Globus pallidus (tissue), 1 donor: ENCODE measurements around the gene EXT2.

Experiments used
- DNase-seq: peaks from one replicate; pipeline ENCODE4 v3.0.0-alpha.2; 2015; ENCODE audit warnings: low spot score

EXT2 gene

GRCh38 chr11:44165432-44165831 lies 70.0 kb downstream of the EXT2 start:
- DNase-seq, result no peak

DNA sequence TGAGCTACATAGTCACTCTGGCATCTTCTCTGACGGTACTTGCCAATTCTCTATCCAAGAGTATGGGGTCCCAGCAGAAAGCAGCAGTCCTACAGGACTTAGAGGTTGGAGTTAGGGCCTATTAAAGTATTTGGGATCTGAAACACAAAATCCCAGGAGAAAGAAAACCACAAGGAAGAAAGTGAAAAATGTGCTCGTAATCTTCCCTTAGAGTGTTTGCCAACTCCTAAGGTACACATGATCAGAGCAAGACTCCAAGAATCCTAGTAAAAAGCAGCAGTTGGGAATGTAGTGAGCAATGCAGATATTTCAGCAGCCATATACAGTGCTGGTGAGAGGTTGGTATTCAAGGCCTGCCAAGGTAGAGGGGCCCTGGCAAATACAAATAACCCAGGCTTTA lies 71.6 kb downstream of the EXT2 start:
- no peak for DNase-seq

- DNase-seq, result no peak
These were observed 76.0 kb downstream of the EXT2 start for GRCh38 chr11:44171518-44171917.

DNA sequence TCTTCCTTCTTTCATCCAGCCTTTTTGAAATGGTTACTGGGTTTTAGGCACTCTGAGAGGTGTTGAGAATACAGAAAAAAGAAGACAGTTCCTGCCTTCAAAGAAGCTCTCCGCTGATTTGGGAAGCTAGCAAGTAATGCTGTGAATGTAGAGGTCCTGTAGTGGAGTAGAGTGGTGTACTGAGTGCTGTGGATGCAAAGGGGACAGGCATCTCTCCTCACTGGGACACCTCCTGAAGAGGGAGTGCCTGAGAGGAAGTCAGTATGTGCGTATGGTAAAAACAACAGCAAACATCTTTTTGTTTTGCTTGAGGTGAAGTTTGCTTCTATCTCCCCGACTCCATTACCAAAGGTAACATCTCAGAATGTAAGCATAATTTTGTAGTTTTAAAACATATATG lies 77.5 kb downstream of the EXT2 start:
- DNase-seq, result no peak

GRCh38 chr11:44174842-44175241 lies 79.4 kb downstream of the EXT2 start:
- no peak for DNase-seq

DNA sequence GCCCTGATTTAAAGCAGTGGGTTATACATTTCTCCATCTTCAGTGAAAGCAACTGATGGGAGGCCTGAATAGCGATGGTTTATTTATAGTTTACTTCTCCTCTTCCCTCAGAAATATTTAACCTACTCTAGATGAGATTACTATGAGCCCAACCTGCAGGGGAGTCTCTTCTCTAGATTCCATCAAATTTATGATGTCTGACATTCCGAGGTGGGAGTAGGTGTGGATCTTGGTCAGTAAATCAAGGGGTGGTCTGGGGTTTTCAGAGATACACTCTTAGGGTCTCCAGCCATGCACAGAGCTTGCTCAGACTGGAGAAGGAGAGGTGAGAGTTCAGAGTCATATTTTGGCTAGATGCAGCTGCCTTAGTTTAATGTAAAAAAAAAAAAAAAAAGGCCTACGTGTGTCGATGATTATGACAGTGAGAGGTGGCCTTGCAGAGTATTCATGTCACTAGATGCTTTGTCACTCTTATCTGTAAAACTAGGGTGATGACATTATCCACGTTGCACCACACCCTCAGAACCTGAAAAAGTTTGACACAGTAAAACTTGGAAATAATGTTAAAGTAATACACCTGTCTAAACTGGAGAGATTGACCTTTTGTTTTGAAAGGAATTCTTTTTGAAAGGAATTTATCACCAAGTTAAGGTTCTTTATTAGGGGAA lies 81.2 kb downstream of the EXT2 start:
- DNase-seq, result no peak

DNA sequence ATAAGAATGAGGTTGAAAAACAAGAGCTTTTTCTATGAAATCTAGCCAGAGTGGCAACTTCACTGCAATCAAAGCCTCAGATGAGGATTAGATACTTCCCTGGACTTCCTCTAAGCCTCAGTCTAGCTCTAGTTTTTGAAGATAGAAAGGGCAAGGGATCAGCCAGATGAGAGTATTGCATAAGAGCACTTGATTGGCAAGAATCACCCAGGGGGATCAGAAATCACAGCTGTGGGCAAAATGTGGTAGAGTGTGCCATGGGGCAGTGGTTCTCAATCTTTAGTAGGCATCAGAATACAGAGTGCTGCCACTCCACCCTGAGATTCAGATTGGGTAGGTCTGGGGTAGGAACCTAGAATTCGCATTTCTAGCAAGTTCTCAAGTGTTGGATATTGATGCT lies 82.4 kb downstream of the EXT2 start:
- DNase-seq, result no peak

- no peak for DNase-seq
These were observed 82.9 kb downstream of the EXT2 start for GRCh38 chr11:44178381-44178780.

DNA sequence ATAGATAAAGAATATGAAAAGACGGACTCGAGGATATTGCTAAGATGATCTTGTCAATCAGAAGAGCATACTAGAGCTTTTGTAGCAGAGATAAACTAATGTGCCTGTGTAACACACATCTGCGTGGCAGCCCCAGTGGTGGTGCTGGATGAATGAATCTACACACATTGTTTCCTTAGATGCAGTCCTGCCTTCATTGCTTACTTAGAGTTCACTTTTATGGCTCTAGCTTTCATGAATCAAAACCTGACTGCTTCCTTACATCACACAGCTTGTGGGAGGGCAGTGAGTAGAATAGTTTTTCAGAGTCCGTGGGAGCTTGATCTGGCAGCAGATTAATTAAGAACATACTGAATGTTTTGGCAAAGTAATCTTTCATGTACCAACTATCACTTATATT lies 83.7 kb downstream of the EXT2 start:
- no peak for DNase-seq

DNA sequence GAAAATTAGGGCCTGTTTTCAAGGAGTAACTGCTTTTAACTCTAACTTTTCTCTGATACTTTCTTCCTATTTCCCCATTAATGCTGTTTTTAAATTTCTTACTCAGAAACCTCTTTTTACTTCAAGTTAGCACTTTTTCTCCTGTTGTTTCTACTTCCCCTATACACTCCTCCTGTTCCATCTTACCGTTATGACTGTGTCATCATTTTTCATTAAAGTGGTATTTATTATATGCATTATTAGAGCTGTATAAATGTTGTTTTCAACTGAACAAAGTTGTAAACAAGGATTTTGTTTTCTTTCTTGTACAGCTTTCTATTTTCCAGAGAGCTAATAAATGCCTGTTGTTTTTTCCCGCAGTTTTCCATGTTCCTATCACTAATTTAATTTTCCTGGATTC lies 84.6 kb downstream of the EXT2 start:
- no peak for DNase-seq

GRCh38 chr11:44185522-44185921 lies 90.0 kb downstream of the EXT2 start:
- no peak for DNase-seq

DNA sequence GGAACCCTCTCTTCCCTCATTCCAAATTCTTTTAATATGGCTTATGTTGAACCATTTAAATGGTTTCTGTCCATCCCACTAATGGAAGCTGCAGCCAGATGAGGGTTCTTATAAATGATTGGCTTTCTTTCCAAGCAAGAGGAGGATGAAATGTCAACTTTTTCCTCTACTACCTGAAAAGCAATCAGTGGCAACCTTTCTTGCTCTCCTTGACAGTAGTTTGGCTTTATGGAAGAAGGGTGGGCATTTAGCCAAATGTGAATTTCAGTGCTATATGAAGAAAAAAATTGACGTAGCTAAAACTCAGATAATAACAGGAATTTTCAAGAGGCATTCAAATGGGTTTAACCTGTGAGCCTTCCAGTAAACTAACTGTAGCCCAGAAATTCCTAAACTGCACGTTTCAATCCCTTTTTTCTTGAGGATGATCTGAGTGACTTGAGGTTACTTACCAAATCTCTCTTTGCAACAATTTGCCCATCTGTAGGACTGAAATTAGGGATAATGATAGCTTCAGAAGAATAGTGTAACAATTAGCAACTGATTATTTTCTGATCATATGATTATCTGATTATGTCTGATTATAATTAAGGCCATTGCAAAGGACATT lies 90.9 kb downstream of the EXT2 start:
- no peak for DNase-seq

DNA sequence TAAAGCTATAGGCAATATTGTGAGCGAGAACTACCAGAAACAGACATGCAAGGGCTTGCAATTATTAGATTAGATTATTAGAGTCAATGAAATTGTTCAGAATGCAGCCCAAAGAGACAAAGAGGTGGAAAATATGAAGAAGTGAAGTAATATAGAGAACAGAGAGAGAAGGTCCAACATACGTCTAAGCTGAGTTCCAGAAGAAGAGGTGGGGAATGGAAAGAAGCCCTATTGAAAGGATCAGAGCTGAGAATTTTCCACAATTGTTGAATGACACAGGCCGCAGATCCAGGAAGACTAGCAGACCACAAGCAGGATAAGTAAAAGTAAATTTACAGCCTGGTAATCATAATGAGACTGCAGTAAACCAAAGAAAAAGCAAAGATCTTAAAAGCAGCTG lies 93.2 kb downstream of the EXT2 start:
- no peak for DNase-seq

- DNase-seq, result no peak
These were observed 94.8 kb downstream of the EXT2 start for GRCh38 chr11:44189986-44190882.

- no peak for DNase-seq
These were observed 95.4 kb downstream of the EXT2 start for GRCh38 chr11:44190883-44191230.

DNA sequence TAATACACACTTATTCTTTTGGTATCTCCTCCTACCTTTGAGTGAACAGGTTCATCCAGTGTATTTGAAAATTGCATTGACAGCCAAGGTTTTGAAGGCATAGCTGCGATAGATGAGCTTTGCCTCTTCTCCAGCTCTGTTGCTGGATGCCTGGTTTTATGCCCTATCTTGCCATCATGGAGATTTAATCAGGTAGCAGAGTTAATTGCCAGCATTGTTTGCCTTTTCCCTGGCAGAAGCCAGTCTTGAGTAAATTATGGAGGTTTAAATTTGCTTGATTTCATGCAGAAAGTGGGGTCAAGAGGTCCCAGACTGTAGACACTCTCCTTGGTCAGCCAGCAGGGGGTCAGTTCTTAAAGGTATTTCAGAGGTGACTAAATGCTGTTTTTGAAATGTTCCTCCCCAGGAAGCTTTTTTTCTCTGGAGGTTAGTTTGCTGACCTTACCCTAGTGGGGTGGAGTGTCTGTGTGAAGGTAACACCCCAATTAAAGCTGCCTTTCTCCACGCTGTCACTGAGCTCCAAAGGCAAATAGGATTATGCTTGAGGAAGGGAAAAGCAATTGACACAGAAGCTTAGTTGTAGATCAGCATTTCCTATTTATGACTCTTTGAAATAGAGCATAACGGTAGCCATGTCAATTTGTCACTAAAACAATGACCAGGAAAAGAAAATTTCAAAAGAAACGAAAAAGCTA lies 96.0 kb downstream of the EXT2 start:
- no peak for DNase-seq

DNA sequence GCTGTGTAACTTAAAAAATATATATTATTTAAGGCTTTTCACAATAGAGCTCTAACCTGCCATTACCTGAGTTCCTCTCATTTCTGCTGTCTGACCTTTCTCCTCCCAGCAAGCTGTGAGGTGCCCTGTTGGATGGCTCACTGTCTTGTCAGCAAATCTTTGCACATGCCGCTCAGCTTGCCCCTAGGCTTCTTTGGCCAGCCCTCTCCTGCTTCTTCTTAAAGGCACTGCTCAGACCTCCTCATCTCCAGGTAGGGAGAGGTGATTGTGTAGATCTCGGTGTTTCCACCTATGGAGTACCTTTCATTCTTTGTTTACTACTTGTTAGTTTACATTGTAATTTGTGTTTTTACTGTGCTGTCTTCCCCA lies 96.5 kb downstream of the EXT2 start:
- DNase-seq, result no peak

- DNase-seq, result no peak
These were observed 97.1 kb downstream of the EXT2 start for GRCh38 chr11:44192462-44193100.

- no peak for DNase-seq
These were observed 98.4 kb downstream of the EXT2 start for GRCh38 chr11:44193856-44194255.

GRCh38 chr11:44198146-44198724 lies 102.8 kb downstream of the EXT2 start:
- no peak for DNase-seq

- DNase-seq, result no peak
These were observed 103.8 kb downstream of the EXT2 start for GRCh38 chr11:44199298-44199697.

- no peak for DNase-seq
These were observed 104.3 kb downstream of the EXT2 start for GRCh38 chr11:44199816-44200215.
